HG03139 (cell line): ENCODE measurements around the gene UBAC1.

Experiments
- ATAC-seq: cut with Tn5 transposase; IDR thresholded peaks from one replicate; pipeline ENCODE4 v1.9.1; 2021; ENCODE audit not compliant: unreplicated experiment

The UBAC1 gene

DNA sequence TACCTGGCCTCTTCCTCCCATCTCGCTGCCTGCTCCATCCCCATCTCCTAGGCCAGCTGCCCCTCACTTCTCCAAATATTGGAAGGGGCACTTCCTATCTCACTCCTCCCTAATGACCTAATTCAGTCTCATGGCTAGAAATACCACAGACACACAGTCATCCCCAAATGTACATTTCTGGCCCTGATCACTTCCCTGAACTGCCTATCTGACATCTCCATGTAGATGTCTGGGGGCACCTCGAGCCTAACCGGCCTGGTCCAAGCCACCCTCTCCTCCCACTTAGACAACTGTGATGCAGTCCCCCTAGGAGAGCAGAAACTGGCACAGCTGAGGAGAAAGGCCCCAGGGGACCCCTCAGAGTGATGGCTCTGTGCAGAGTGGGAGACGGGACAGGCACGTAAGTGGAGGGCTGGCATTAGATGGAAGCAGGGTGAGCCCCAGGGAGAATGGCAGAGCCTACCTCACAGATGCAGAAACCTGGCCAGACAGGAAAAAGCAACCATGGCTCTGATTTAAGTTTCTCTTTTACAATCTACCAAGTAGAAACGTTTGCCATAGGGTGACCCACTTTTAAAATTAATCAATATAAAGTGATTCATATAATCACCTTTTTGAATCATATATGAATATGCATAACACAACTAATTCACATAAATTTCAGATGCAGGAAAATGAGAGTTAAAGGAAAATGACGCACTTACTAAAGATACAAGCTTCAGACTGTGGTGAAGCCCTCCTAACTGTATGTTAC, 75.9 kb downstream of the UBAC1 start:
- ATAC-seq, result no peak

GRCh38 chr9:135884328-135885035, 76.7 kb downstream of the UBAC1 start:
- no peak for ATAC-seq

DNA sequence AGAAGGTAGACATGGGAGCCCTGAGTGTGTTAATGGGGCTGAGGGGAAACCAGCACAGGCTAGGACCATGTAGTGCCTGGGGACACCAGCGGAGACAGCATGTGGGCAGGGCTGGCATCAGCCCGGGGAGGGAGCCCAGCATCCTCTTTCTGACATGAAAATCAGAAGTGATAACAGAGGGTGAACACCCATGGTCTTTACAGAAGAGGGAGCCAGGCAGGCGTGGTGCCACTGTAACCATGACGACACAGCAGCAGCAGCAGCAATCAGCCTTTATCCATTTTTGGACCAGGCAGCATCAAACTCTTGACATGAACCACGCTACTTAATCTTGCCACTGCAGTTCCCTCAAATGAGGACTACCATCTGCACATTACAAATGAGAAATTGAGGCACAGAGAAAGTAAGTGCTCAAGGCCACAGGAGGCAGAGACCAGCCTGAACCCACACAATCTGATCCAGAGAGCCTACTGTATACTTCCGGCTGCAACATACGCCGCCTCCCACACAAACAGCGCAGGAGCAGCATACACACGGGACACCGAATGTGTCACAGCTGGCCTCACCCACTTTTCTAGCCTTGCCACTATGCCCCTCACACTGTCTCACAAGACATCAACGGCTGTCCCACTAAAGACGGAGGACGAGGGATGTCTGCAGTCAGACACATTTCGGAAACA, 77.6 kb downstream of the UBAC1 start:
- no peak for ATAC-seq
